Measurements from ENCODE around the gene CLASRP.

GRCh38 chr19:45023048-45023447 lies 15.8 kb upstream of the CLASRP start:
- TF ChIP-seq CTCF (IDR thresholded peaks at IDR 0.05) (no peak), POLR2A (IDR thresholded peaks at IDR 0.05) (no peak), POLR2AphosphoS5 (IDR thresholded peaks at IDR 0.05) (no peak)

Measured in breast epithelium (tissue), 3 donors.